Stimulated activated CD8-positive, alpha-beta memory T cell treated with anti-CD3 and anti-CD28 coated beads, Interleukin-4, amount 100 ng/mL, for 4 hours (primary cell): ENCODE data around the gene KRTAP10-2.
"Not testable (repeated sequence)": the region's sequence is repeated elsewhere in the genome, so short reads cannot be mapped to it uniquely, and the experiment has no call there.

Experiments used
- DNase-seq, 2 donors: peaks; one replicate each; pipeline ENCODE4 v3.0.0-alpha.2; 2020; ENCODE audit warnings: low read depth in 2 of 2, low spot score in 1 of 2

KRTAP10-2 gene, protein sequence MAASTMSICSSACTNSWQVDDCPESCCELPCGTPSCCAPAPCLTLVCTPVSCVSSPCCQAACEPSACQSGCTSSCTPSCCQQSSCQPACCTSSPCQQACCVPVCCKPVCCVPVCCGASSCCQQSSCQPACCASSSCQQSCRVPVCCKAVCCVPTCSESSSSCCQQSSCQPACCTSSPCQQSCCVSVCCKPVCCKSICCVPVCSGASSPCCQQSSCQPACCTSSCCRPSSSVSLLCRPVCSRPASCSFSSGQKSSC

DNA sequence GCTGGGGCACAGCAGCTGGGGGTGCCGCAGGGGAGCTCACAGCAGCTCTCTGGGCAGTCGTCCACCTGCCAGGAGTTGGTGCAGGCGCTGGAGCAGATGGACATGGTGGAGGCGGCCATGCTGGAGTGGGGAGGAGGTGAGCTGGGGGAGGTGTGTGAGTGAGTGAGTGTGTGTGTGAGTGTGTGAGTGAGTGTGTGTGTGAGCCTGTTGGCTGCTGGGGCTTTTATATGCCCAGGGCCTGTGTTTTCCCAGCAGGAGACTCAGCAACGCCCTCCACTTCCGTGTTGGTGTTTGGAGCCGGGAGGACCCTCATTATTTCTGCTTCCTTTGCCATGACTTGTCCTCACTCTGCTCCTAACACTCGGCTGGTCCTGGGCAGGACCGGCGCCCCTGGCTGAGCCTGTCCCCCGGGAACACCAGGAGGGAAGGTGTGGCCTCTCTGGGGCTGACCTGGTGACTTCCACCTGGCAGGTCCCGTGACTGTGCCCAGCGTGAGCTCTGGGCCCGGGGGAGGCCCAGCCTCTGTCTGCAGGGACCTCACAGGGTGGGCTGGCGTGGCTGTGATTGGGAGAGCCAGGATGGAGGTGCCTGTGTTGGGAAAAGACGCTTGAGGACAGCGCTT lies at the start of gene KRTAP10-2:
KRTAP10-2 (minus strand) TSS at position 166 of the 622 bp plus-strand sequence; CDS start at position 119, 47 bp downstream.
- no peak for DNase-seq

DNA sequence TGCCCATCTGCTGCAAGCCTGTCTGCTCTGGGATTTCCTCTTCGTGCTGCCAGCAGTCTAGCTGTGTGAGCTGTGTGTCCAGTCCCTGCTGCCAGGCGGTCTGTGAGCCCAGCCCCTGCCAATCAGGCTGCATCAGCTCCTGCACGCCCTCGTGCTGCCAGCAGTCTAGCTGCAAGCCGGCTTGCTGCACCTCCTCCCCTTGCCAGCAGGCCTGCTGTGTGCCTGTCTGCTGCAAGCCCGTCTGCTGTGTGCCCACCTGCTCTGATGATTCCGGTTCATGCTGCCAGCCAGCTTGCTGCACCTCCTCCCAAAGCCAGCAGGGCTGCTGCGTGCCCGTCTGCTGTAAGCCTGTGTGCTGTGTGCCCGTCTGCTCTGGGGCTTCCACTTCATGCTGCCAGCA lies 49.8 kb upstream of the KRTAP10-2 start:
- not testable (repeated sequence) for DNase-seq

DNA sequence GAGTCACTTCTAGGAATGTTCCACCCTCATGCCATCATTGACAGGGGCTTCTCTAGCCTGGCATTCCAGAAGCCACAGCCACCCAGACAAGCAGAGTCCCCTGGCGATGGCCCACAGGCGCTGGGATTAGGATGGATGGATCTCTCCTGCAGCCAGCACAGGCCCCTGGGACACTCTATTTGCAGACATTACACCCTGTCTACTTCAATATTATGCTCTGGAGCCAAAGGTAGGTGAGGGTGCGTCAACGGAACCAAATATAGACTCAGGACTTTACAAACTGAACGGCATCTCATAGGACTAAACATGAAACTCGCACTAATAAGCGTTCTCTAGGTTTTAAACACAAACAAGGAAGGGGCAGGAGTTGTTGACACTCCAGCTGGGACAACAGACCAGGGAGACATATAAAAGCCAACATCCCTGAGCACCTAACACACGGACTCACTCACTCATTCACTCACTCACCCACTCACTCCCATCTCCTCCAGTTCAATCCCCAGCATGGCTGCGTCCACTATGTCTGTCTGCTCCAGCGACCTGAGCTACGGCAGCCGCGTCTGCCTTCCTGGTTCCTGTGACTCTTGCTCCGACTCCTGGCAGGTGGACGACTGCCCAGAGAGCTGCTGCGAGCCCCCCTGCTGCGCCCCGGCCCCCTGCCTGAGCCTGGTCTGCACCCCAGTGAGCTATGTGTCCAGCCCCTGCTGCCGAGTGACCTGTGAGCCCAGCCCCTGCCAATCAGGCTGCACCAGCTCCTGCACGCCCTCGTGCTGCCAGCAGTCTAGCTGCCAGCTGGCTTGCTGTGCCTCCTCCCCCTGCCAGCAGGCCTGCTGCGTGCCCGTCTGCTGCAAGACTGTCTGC lies 49.0 kb upstream of the KRTAP10-2 start, which contains the start of gene KRTAP10-7:
KRTAP10-7 (plus strand) TSS at position 480 of the 861 bp plus-strand sequence; CDS start at position 505, 25 bp downstream.
- DNase-seq: not testable (repeated sequence)

DNA sequence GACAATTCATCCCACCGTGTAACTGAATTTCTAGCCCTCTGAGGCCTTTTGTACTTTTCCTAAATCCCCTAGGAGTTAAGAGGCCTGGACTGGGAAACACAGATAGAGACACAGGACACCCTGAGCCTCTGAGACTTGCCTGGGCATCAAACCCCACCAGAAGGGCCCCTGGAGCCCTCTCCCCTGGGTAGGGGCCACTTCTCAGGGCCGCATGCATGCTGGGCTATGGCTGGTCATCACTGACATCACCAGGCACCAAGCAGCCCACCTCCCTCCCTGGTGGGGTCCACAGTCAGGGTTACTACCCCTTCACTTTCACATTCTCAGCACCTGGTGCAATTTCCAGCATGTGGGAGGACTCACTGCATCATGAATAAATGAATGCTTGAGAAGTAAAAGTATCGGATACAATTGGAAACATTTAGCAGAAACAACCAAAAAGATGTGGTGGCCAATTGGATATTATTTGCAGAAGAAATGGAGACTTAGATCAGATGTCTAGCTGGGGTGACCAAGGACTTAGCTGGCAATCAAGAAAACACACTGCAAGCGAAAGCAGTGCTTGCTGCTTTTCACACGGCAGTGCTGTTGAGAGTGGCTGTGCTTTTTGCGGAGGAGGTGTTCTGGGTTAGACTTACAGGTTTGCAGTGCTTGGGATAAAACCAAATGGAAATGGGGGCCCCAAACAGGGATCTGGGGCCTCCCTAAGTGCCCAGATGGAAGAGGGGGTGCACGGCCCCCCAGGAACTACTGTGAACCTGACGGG lies 48.1 kb upstream of the KRTAP10-2 start:
- no peak for DNase-seq

DNA sequence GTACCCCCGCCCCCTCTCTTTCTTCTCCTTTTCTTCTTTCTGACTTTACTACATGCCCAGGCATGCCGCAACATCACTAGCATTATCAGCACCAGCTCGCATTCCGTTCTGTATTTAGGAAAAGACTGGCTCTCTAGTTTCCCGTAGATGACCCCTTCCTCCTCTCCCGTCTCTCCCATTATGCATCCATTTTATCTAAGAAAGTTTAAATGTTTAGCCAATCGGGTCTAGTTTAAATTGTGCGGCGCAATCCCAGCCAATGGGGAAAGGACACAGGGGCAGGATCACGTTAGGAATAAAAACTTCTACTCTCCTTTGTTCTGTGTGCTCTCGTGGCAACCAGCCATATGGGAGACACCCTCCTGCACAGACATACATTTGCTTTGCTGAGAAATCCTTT lies 46.8 kb upstream of the KRTAP10-2 start:
- no peak for DNase-seq

DNA sequence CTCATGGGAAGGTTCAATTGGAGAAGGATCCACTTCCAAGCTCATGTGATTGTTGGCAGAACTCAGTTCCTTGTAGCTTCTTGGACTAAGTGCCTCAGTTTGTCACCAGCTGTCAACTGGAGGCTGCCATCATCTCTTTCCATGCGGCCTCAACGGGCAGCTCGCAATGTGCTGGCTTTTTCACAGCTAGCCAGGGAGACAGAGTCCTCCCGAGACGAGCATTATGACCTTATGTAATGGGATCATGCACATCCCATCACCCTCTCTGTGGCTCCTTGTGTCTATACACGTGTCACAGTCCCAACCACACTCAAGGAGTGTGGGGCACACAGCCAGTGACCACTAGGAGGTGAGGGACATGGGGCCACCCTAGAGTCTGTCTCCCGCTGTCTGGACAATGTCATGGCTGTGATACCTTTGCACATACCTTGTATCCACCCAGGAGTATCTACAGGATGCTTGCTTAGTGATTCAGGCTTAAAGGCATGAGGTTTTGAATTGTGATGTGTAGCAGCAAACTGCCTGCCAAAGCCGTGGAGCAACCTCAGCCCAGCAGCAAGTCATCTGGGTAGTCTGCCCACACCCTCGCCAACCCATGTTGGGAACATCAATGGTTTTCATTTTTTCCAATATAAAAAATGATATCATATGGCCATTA lies 44.9 kb upstream of the KRTAP10-2 start:
- no peak for DNase-seq

DNA sequence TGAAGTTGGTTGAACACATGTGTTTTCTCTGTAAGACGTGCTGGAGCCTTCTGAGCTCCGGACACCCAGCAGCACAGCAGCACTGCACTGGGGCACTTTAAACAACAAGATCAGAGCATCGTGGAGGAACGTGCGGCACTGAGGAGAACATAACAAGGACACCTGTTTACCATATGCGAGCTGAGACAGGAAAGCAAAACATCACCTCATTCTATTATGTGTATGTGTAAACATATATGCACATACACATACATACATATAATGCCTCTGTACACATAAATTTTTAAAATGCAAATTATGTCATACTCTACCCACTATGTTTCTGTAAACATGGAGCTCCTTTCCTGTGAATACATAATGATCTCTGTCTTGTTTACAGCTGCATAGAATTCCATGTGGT lies 44.2 kb upstream of the KRTAP10-2 start:
- no peak for DNase-seq

DNA sequence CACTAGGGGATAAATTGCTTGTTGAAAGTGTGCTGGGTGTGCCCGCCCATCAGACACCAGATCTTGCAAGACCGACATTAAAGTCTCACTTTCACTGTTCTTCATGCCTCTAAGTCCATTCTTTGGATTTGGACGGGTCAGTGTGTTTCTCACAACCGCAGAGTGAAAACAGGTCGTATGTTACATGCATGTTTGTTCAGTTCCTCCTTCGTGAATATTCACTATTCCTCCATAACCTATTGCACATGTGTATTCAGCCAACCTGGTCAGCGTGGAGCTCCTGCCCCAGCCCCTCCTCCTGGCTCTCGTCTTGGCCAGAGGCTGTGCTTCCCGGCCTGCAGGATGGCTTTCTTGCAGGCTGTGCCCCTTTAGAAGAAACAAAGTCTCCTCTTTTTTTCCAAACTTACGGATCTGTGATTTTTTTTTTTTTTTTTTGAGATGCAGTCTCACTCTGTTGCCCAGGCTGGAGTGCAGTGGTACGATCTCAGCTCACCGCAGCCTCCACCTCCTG lies 43.2 kb upstream of the KRTAP10-2 start:
- no peak for DNase-seq

DNA sequence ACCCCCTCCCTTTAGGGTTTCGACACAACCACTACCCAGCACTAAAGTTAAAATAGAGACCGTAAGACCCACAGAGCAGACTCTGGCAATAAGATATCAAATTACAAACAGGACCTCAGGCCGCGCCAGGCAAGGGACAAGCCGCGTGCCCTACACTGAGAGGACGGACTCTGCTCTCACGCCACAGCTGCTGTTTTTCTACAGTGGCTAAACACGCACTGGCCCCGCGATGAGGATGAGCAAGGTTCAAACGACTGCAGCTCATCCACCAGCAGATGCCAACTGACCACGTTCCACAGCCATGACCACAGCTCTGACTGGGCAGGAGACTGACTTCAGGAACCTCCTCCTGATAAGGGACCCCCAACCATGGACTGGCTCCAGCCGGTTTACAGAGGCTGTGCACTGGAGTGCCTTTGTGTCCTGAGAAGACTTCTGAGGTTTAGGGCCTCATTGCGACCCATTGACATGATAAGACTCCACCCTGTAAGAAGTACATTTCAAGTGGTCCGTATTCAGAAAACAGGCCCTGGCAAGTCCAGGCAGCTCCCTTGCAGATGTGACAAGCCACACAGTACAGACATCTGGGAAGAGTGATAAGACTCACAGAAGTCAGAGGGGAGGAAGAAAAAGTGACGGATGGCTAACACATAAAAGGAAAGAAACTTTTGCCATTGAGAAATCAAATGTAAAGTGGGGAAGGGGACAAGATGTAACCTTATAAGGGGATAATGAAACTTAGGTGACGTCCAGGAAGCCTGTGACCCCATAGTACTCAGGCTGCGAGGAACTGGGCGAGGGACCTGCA lies 42.5 kb upstream of the KRTAP10-2 start:
- no peak for DNase-seq

DNA sequence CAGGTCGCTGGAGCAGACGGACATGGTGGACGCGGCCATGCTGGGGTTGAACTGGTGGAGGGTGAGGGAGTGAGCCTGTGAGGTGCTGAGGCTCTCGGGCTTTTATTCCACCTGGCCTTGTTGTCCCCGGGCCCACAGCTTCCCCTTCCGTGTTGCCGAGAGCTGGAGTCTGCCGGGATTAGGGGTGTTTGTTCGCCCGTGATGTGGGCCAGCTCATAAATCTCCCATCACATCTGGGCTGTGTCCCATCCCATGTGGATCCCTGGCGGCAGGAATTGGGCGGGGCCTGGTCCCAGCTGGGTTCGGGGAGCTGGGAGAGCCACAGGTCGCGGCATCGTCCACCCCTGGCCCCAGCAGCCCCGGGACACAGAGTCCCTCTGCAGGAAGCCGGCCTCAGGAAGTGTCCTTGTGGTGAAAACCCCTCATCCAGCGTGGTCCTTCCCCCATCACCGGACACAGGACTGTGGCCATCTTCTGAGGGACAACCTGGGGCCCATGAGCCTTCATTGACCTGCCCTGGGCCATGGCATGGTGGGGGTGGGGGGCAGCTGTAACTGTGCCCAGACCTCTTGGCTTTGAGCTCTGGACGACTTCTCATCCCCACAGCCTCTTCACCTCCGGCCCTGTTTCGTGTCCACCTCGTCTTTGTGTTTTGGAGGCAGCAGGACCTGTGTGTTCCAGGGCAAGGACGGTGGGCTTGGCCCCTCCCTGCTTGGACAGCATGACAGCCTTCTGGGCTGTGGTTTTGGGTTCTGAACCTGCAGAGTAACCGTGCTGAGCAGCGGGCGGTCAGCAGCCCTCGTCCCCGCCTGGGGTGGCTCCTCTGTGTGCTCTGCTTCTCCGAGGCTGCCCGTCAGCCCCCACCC lies 41.4 kb upstream of the KRTAP10-2 start, which contains the start of gene KRTAP10-6:
KRTAP10-6 (minus strand) TSS at position 60 of the 866 bp plus-strand sequence; CDS start at position 39, 21 bp downstream.
- no peak for DNase-seq

DNA sequence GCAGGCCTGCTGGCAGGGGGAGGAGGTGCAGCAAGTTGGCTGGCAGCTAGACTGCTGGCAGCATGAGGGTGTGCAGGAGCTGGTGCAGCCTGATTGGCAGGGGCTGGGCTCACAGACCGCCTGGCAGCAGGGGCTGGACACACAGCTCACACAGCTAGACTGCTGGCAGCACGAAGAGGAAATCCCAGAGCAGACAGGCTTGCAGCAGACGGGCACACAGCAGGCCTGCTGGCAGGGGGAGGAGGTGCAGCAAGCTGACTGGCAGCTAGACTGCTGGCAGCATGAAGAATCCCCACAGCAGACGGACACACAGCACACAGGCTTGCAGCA lies 40.5 kb upstream of the KRTAP10-2 start:
- DNase-seq: not testable (repeated sequence)

DNA sequence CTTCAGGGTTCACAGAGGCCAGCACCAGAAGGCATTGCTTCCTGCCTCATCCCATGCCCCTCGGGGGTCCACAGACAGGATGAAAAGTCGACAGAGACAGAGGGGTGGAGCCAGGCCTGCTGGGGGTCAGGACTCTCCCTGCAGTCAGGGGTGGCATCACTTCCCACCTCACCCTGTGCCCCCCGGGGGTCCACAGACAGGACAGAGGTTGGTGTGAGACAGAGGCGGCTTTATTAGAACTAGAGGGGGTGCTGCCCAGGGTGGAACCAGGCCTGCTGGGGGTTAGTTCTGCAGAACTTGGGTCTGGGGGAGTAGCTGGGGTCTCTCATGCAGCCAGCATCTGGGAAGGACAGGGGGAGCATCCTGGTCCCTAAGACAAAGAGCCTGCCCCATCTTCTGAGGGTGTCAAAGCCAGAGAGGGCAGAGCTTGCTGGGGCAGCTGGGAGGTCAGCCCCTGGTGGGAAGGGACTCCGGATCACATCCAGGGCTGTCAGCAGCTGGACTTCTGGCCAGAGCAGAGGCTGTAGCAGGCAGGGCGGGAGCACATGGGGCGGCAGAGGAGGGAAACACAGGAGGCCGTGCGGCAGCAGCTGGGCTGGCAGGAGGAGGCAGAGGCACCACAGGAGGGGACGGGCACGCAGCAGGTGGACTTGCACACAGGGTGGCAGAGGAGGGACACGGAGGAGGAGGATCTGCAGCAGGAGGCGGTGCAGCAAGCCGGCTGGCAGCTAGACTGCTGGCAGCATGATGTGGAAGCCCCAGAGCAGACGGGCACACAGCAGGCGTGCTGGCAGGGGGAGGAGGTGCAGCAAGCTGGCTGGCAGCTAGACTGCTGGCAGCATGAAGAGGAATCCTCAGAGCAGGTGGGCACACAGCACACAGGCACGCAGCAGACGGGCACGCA lies 39.8 kb upstream of the KRTAP10-2 start:
- not testable (repeated sequence) for DNase-seq

DNA sequence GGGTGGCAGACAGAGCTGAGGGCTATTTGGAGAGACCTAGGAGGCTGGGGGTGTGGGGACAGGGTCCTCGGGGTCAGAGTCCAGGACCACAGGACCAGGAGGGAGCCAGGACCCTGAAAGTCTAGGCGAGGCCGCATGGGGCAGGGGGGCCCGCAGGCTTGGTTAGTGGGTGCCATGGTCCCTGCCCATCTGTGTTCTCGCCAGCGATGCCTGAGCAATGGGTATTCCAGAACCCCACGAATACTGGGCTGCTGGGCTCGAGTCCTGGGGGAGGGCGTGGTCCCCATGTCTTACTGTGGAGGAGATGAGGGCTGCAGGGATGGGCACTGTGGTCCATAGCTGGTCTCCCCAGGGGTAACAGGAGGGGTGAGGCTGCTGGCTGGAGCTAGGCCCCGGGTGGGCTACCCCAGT lies 39.0 kb upstream of the KRTAP10-2 start:
- DNase-seq: no peak

DNA sequence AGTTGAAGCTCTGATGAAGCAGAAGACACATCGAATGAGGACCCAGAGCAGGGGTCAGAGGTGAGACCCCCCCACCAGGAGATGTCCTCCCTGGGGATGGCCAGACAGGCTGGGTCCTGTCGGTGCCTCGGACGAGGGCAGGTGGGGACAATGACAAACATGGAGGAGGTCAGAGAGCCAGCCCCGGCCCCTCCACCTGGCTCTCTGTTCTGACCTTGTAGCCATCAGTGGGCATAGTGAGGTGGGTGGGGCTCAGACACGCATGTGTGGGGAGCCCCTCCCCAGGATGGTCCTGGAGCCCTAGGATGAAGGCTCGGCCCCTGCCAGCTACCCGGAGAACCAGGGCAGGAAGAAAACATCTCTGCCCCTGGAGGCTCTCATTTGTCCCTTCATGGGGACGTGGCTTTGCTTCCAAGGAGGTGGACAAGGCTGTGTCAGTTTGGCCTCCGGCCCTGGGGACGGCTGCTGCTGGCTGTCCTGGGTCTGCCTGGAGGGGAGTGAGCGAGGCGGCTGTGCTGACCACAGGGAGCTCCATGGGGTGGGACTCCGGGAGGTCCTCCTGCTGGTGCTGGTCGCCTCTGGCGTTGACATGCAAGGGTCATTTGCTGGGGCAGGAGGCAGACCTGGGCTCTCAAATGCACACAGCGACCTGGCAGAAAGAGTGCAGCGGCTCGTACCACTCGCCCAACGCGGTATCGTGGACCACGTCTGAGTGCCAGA lies 38.4 kb upstream of the KRTAP10-2 start:
- no peak for DNase-seq

DNA sequence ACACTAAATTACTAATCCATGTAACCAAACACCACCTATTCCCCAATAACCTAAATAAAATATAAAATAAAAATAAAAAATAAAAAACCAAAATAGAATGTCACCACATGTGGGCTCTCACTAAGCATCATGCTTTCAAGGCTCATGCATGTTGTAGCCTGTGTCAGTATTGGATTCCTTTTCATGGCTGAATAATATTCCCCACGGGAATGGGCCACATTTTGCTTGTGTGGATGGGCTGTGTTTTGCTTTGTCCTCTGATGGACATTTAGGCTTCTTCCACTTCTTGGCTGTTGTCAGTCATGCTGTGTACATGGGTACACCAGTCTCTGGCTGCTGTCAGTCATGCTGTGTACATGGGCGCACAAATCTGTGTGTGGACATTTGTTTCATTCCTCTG lies 37.8 kb upstream of the KRTAP10-2 start:
- DNase-seq: no peak

DNA sequence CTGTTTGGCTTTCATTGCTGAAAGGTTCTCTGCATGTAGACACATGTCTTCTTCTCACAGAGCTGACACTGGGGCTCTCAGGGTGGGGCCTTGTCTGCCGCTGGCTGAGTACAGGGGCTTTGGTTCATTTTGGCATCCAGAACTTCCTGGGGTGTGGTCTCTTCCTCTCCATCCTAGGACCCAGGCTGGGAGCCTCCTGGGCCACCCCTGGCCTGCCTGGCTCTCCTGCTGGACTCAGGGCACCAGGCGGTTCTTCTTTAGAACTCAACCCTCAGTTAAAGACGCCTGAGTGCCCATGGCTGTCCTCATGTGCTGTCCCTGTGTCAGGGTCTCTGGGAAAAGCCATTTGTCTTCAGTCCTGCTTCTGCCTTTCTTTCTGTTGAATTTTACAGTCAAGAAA lies 34.6 kb upstream of the KRTAP10-2 start:
- DNase-seq: no peak

DNA sequence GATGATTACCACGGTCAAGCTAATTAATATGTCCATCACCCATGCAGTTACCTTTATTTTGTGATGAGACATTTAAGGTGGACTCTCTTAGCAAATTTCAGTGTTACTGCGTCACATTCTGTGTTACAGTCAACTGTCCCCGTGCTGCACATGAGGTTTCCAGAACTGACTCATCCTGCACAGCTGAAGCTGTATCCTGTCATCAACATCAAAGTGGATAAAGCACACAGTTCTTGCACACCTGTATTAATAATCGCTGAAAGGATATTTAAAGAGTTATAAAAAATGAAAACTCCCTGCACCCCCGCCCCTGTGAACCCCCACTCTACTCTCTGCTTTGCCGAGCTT lies 32.5 kb upstream of the KRTAP10-2 start:
- DNase-seq: no peak
